ENCODE results near the gene CAPN14.

CAPN14 gene

GRCh38 chr2:31217465-31218200, at the start of gene CAPN14:
Gene CAPN14 (minus strand): TSS chr2:31217515. CDS start chr2:31205447, 12,068 bp downstream.
- DNase-seq: no peak

GRCh38 chr2:31266804-31267203, 49.5 kb upstream of the CAPN14 start:
- no peak for DNase-seq

GRCh38 chr2:31265234-31265633, 47.9 kb upstream of the CAPN14 start:
- DNase-seq: no peak

GRCh38 chr2:31263636-31264190, 46.4 kb upstream of the CAPN14 start:
- DNase-seq: no peak

GRCh38 chr2:31260870-31261269, 43.6 kb upstream of the CAPN14 start:
- no peak for DNase-seq

GRCh38 chr2:31259075-31259474, 41.8 kb upstream of the CAPN14 start:
- DNase-seq: no peak

GRCh38 chr2:31258351-31258750, 41.0 kb upstream of the CAPN14 start:
- DNase-seq: no peak

- peak; percentile 26 to 60 (median 35) for DNase-seq
Observed at GRCh38 chr2:31256611-31257382, 39.5 kb upstream of the CAPN14 start.

- no peak for DNase-seq
Observed at GRCh38 chr2:31255911-31256571, 38.7 kb upstream of the CAPN14 start.

GRCh38 chr2:31254237-31255203, 37.2 kb upstream of the CAPN14 start:
- no peak for DNase-seq

- DNase-seq: peak in 1 of 3 experiments; percentile 24
Observed at GRCh38 chr2:31253356-31254131, 36.2 kb upstream of the CAPN14 start.

GRCh38 chr2:31251851-31252250, 34.5 kb upstream of the CAPN14 start:
- no peak for DNase-seq

- DNase-seq: no peak
Observed at GRCh38 chr2:31251018-31251417, 33.7 kb upstream of the CAPN14 start.

GRCh38 chr2:31249009-31249690, 31.8 kb upstream of the CAPN14 start:
- no peak for DNase-seq

GRCh38 chr2:31248139-31248538, 30.8 kb upstream of the CAPN14 start:
- DNase-seq: no peak

- DNase-seq: no peak
Observed at GRCh38 chr2:31247711-31248110, 30.4 kb upstream of the CAPN14 start.

GRCh38 chr2:31246184-31246852, 29.0 kb upstream of the CAPN14 start:
- peak in 2 of 3 experiments; percentile 69 to 86 for DNase-seq

- DNase-seq: no peak
Observed at GRCh38 chr2:31244101-31244500, 26.8 kb upstream of the CAPN14 start.

- no peak for DNase-seq
Observed at GRCh38 chr2:31243053-31243452, 25.7 kb upstream of the CAPN14 start.

GRCh38 chr2:31241625-31242270, 24.4 kb upstream of the CAPN14 start:
- DNase-seq: no peak

Data from NCI-H1417 (cell line).